HG03342 (cell line): ENCODE measurements around the gene ACADS.
"Not testable (repeated sequence)": the region's sequence is repeated elsewhere in the genome, so short reads cannot be mapped to it uniquely, and the experiment has no call there.

ENCODE experiments used
- ATAC-seq: cut with Tn5 transposase; IDR thresholded peaks from one replicate; pipeline ENCODE4 v1.9.1; 2021; ENCODE audit warnings: mild to moderate bottlenecking, moderate library complexity; ENCODE audit not compliant: unreplicated experiment

The ACADS gene

DNA sequence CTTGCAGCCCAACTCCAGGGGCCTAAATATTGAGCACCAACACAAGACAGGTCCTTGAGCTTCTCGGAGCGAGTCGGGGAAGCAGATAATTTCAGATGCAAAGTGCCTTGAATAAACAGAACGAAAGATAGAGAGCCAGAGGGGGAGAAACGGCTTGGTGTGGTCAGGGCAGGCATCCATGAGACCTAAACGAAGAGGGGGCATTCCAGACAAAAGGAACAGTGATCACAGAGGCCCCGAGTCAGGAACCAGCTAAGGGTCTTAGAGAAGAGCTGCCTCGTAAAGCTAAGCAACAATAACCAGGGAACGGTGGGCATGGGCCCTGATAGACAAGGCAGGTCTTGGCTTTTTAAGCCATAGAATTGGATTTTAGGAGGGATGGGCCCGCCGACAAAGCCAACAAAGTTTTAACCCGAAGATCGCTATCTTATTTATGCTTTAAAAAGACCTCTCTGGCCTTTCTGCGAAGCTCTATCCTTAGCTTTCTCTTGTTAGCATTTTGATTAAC, 421 bp upstream of the ACADS start:
- ATAC-seq: no peak

GRCh38 chr12:120726510-120726793, 826 bp downstream of the ACADS start:
- no peak for ATAC-seq

- no peak for ATAC-seq
These were observed 1.3 kb downstream of the ACADS start for GRCh38 chr12:120726961-120727360.

DNA sequence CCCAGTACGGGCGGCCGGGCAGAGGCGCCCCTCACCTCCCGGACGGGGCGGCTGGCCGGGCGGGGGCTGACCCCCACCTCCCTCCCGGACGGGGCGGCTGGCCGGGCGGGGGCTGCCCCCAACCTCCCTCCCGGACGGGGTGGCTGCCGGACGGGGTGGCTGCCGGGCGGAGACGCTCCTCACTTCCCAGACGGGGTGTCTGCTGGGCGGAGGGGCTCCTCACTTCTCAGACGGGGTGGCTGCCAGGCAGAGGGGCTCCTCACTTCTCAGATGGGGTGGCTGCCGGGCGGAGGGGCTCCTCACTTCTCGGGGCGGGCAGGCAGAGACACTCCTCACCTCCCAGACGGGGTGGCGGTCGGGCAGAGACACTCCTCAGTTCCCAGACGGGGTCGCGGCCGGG, 6.6 kb downstream of the ACADS start:
- ATAC-seq: not testable (repeated sequence)

DNA sequence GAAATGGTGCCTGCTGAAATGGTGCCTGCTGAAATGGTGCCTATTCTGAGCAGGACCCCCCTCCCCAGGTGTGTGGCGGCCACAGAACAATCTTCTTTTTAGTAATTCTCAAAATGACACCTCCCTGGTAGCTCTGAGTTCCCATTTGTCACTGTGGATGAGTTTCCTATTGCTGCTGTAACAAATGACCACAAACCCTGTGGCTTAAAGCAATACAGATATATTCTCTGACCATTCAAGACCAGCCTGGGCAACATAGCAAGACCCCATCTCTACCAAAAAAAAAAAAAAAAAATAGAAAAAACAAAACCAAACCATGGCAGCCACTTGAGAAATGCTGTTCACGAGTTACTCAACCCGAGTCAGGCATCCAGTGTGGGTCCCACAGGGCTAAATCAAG, 7.9 kb downstream of the ACADS start:
- no peak for ATAC-seq

- no peak for ATAC-seq
These were observed 8.6 kb downstream of the ACADS start for GRCh38 chr12:120734210-120734609.

DNA sequence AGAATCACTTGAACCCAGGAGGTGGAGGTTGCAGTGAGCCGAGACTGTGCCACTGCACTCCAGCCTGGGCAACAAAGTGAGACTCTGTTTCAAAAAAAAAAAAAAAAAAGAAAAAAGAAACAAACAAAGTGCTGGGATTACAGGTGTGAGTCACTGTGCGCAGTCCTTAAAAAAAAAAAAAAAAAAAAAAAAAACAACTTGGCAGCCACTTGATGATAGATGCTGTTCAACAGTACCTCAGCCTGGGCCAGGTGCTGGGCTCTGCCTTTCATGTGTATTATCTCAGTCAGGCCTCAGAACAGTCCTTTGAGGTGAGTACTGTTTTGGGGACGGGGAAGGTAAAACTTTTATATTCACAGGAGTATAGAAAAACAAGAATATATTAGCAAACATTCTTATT, 9.6 kb downstream of the ACADS start:
- ATAC-seq: no peak

DNA sequence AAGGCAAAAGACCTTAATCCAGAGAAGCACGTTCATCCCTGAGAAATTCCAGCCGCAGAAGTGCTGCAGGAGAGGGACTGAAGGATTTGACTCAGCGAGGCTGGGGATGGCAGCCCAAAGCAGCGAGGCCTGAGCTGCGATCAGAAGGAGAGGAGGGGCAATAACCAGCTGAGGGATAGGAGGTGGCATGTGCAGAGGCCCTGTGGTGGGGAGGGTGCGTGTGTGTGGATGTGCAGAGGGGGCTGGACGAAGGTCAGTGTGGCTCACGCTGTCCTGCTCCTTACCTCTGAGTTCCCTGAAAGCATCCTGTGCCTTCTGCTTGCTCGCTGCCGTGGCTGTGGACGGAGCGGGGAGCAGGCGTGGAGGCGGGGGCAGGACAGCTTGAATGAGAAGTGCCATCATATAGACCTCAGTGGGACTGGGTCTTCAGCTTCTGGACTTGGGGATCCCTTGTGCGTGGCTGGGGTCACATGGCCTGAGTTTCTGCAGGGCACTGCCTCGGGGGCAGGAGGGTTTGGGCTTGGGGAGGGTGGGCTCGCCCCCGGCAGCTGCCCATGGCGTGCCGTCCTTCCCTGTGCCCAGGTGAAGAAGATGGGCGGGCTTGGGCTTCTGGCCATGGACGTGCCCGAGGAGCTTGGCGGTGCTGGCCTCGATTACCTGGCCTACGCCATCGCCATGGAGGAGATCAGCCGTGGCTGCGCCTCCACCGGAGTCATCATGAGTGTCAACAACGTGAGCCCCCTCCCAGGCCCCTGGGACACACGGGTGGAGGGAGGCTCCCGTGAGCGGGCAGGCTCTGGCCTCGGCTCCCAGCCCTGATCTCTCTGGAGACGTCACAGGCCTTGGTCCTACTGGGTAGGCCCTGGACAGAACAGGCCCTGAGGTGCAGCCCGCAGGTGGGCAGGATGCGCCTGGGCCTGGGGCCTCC, 11.0 kb downstream of the ACADS start:
- ATAC-seq: no peak

DNA sequence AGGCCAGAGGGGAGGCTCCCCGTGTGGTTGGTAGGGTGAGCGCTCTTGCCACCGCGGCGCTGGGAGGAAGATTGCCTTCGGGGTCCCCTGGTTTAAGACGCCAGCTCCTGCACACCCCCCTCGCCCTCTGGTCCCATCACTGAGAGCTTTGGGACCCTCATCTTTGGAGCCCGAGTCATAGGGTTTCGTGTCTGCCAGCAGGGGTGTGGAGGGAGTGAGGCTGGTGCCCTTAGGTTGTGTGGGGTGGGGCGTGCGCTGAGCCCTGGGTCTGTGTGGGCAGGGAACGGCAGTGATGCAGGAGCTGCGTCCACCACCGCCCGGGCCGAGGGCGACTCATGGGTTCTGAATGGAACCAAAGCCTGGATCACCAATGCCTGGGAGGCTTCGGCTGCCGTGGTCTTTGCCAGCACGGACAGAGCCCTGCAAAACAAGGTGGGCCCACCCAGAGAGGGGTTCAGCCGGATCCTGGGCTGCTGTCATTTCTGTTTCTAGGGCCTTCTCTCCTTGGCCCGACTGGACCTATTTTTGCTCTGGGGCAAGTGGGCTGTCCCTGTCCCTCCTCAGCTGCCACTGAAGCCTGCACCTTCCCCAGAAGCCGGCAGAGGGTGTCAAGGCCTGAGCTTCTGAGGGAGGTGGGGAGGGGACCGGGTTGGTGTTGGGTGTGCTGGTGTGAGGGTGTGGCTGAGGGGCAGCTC, 12.1 kb downstream of the ACADS start:
- no peak for ATAC-seq

GRCh38 chr12:120738252-120739030, 12.8 kb downstream of the ACADS start:
- no peak for ATAC-seq

- no peak for ATAC-seq
These were observed 13.6 kb downstream of the ACADS start for GRCh38 chr12:120739031-120739762.

- ATAC-seq: no peak
These were observed 14.4 kb downstream of the ACADS start for GRCh38 chr12:120739821-120740613.

GRCh38 chr12:120740871-120741270, 15.2 kb downstream of the ACADS start:
- no peak for ATAC-seq

GRCh38 chr12:120741476-120742421, 16.1 kb downstream of the ACADS start:
- no peak for ATAC-seq

- ATAC-seq: no peak
These were observed 19.4 kb downstream of the ACADS start for GRCh38 chr12:120744922-120745493.

DNA sequence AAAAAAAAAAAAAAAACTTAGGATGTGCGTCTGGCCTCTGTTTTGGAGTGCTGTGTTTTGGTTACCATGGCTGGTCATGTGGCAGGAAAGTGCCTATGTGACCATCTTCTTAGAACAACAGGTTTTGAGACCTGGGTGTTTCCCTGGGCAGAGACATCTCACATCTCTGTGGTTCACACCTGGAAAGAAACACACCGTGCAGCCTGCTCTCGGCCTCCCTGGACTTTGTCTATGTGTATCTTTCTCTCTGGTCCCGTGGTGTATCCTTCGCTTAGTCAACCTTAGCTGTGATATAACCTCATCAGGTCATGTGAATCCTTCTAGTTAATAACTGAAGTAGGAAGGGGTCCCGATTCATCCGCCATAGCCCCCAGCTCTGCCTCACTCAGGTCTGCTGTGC, 22.6 kb downstream of the ACADS start:
- no peak for ATAC-seq

DNA sequence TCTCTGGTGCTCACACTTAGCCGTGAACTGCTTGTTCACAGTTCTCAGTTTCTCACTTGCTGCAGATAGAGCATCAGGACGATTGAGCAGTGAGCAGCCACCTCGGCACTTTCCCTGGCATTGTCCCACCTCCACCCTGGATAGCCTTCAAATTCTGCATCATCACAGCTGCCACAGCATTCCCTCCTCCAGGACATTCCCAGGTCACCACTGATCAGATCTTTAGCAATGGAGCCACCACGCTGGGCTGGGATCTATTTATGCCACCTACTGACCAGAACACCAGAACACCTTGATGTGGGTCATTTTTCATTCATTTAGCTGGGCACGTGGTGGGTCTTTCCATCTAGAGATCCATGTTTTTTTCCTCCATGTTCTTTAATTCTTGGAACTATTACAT, 23.6 kb downstream of the ACADS start:
- ATAC-seq: no peak

DNA sequence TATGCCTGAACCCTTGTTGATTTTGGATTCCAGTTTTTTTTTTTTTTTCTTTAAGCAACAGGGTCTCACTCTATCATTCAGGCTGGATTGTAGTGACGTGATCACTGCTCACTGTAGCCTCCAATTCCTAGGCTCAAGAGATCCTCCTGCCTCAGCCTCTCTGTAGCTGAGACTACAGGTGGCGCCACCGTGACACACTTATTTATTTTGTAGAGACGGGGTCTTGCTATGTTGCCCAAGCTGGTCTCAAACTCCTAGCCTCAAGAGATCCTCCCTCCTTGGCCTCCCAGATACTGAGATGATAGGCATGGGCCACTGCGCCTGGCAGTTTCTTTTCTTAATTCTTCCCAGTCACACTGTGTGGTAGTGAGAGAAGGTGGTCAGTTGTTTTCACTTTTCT, 25.2 kb downstream of the ACADS start:
- no peak for ATAC-seq

GRCh38 chr12:120751389-120751788, 25.8 kb downstream of the ACADS start:
- no peak for ATAC-seq
